Stimulated activated CD8-positive, alpha-beta memory T cell treated with anti-CD3 and anti-CD28 coated beads, Interleukin-4, amount 100 ng/mL, for 24 hours (primary cell): Measurements from ENCODE around the gene OR7A10.

Experiments used
- DNase-seq: peaks from one replicate; pipeline ENCODE4 v3.0.0-alpha.2; 2020; ENCODE audit warnings: low read depth

Gene OR7A10

GRCh38 chr19:14848822-14849221 is at the start of gene OR7A10:
TSS of gene OR7A10 (minus strand) at chr19:14848922. CDS start at chr19:14841877, 7,045 bp downstream.
- no peak for DNase-seq

GRCh38 chr19:14890643-14891379 is 42.1 kb upstream of the OR7A10 start:
- no peak for DNase-seq

- DNase-seq = no peak
These were observed 41.4 kb upstream of the OR7A10 start for GRCh38 chr19:14889994-14890642.

GRCh38 chr19:14886032-14886431 is 37.3 kb upstream of the OR7A10 start, which contains the start of gene OR7A17:
TSS of gene OR7A17 (minus strand) at chr19:14886132. CDS start at chr19:14881355, 4,777 bp downstream.
- DNase-seq = no peak

- DNase-seq = no peak
These were observed 23.0 kb upstream of the OR7A10 start for GRCh38 chr19:14871619-14872230.

- no peak for DNase-seq
These were observed 19.8 kb upstream of the OR7A10 start for GRCh38 chr19:14868497-14868896.

- DNase-seq = no peak
These were observed 5.1 kb downstream of the OR7A10 start for GRCh38 chr19:14843578-14843977.

GRCh38 chr19:14843169-14843568 is 5.6 kb downstream of the OR7A10 start:
- DNase-seq = no peak

GRCh38 chr19:14840206-14840605 is 8.5 kb downstream of the OR7A10 start:
- no peak for DNase-seq

GRCh38 chr19:14837391-14837790 is 11.3 kb downstream of the OR7A10 start:
- no peak for DNase-seq

- no peak for DNase-seq
These were observed 13.7 kb downstream of the OR7A10 start, which contains the start of the genes OR7A5 and OR7C1 for GRCh38 chr19:14835011-14835410. TSS of gene OR7A5 (minus strand) at chr19:14835185. CDS start at chr19:14828241, 6,944 bp downstream. TSS of gene OR7C1 (minus strand) at chr19:14835185. CDS start at chr19:14800136, 35,049 bp downstream.

- DNase-seq = no peak
These were observed 18.0 kb downstream of the OR7A10 start for GRCh38 chr19:14830702-14831101.

- DNase-seq = no peak
These were observed 22.7 kb downstream of the OR7A10 start for GRCh38 chr19:14826006-14826405.

GRCh38 chr19:14821937-14822336 is 26.8 kb downstream of the OR7A10 start:
- DNase-seq = no peak

- no peak for DNase-seq
These were observed 30.1 kb downstream of the OR7A10 start for GRCh38 chr19:14818588-14818987.

- no peak for DNase-seq
These were observed 31.7 kb downstream of the OR7A10 start for GRCh38 chr19:14817052-14817451.

GRCh38 chr19:14814982-14815652 is 33.6 kb downstream of the OR7A10 start:
- no peak for DNase-seq

GRCh38 chr19:14809272-14810057 is 39.3 kb downstream of the OR7A10 start:
- no peak for DNase-seq

- DNase-seq = no peak
These were observed 44.0 kb downstream of the OR7A10 start for GRCh38 chr19:14804765-14805164.

- DNase-seq = no peak
These were observed 50.0 kb downstream of the OR7A10 start for GRCh38 chr19:14798760-14799159.

GRCh38 chr19:14796021-14796420 is 52.7 kb downstream of the OR7A10 start:
- no peak for DNase-seq
